HG03097 (cell line): ENCODE data around the gene MFSD6.

Experiments used
- ATAC-seq: cut with Tn5 transposase; IDR thresholded peaks from one replicate; pipeline ENCODE4 v1.9.1; 2021; ENCODE audit not compliant: unreplicated experiment, low FRiP score

The MFSD6 gene

GRCh38 chr2:190524928-190525327 is 116.8 kb downstream of the MFSD6 start:
- ATAC-seq: no peak

- no peak for ATAC-seq
Measured at GRCh38 chr2:190526105-190526750, 118.1 kb downstream of the MFSD6 start.

GRCh38 chr2:190527214-190527613 is 119.1 kb downstream of the MFSD6 start:
- ATAC-seq: no peak

GRCh38 chr2:190527918-190528317 is 119.8 kb downstream of the MFSD6 start:
- ATAC-seq: no peak

- ATAC-seq: no peak
Measured at GRCh38 chr2:190528521-190529001, 120.4 kb downstream of the MFSD6 start.

- ATAC-seq: no peak
Measured at GRCh38 chr2:190529486-190530247, 121.5 kb downstream of the MFSD6 start.

- no peak for ATAC-seq
Measured at GRCh38 chr2:190530248-190530900, 122.2 kb downstream of the MFSD6 start.

GRCh38 chr2:190532581-190532980 is 124.4 kb downstream of the MFSD6 start:
- ATAC-seq: no peak

- no peak for ATAC-seq
Measured at GRCh38 chr2:190533175-190533967, 125.2 kb downstream of the MFSD6 start.

- peak; percentile 13 for ATAC-seq
Measured at GRCh38 chr2:190533968-190534309, 125.8 kb downstream of the MFSD6 start.

- ATAC-seq: peak; percentile 69
Measured at GRCh38 chr2:190534310-190535120, 126.4 kb downstream of the MFSD6 start, which contains the start of gene NEMP2. Gene NEMP2 (minus strand): TSS chr2:190534722. CDS start chr2:190534655, 67 bp downstream.

- no peak for ATAC-seq
Measured at GRCh38 chr2:190535121-190535439, 126.9 kb downstream of the MFSD6 start.

GRCh38 chr2:190535586-190535985 is 127.4 kb downstream of the MFSD6 start:
- no peak for ATAC-seq

GRCh38 chr2:190537765-190538164 is 129.6 kb downstream of the MFSD6 start:
- no peak for ATAC-seq

- ATAC-seq: no peak
Measured at GRCh38 chr2:190538201-190538600, 130.0 kb downstream of the MFSD6 start.

GRCh38 chr2:190540048-190540447 is 131.9 kb downstream of the MFSD6 start:
- no peak for ATAC-seq

- no peak for ATAC-seq
Measured at GRCh38 chr2:190545093-190545492, 136.9 kb downstream of the MFSD6 start.

- ATAC-seq: no peak
Measured at GRCh38 chr2:190545555-190546385, 137.6 kb downstream of the MFSD6 start.

GRCh38 chr2:190546734-190547133 is 138.6 kb downstream of the MFSD6 start:
- no peak for ATAC-seq
